HCT116 (cell line): ENCODE data around the gene GPR157. TPM values are rescaled to one million over a fixed set of nuclear protein-coding genes. Genes with fewer than 3 reads are reported as not detected.

Source experiments
- ATAC-seq: fragments of 200-7000 bp; cut with Tn5 transposase; 2 replicates; pipeline ENCODE4 v1.9.1; 2020; ENCODE audit warnings: mild to moderate bottlenecking, moderate library complexity
- BruUV-seq: library from RNA; stranded (reverse); fragments of 400-500 nt; replicated peaks from 2 replicates; lab custom pipeline; 2021; lab: Mats Ljungman, UMichigan
- CTCF ChIA-PET: fragments of 300-600 bp; sonication (Branson Sonifier 250); formaldehyde crosslinking; loops from one replicate; lab custom pipeline; 2021; ENCODE audit warnings: antibody characterized with exemption; lab: Charles Lee
- POLR2A ChIA-PET: fragments of 300-600, 350-600 bp; sonication (Branson Sonifier 250); formaldehyde crosslinking; loops from one replicate; lab custom pipeline; 2021; ENCODE audit warnings: antibody characterized with exemption; lab: Charles Lee
- RAD21 ChIA-PET, 2 experiments: fragments of 300-600 bp; sonication (Branson Sonifier 250); formaldehyde crosslinking; loops; one replicate each; lab custom pipeline; 2023; ENCODE audit warnings: low total read pairs in 2 of 2; ENCODE audit not compliant: uncharacterized antibody in 2 of 2, unreplicated experiment in 2 of 2, low non-redundant PET in 1 of 2; lab: Charles Lee
- DNase-seq: peaks from one replicate; pipeline ENCODE4 v3.0.0-alpha.2; 2010; ENCODE audit warnings: low read depth, low spot score
- H2AFZ ChIP-seq: fragments of 200-600 bp; shearing (Covaris generic), sonication (generic); 2 replicates; pipeline ENCODE4 v1.6.1; 2017; ENCODE audit warnings: low read depth, mixed run types, mixed read lengths, antibody characterized with exemption, low read length; ENCODE audit not compliant: poor library complexity, severe bottlenecking
- H3K27ac ChIP-seq: 2 replicates; pipeline ENCODE4 v1.5.1; 2012; ENCODE audit warnings: low read depth, low read length
- H3K27me3 ChIP-seq: fragments of 200-600 bp; sonication (generic); 2 replicates; pipeline ENCODE4 v1.6.1; 2016; ENCODE audit warnings: mixed run types, low read length, mixed read lengths; ENCODE audit not compliant: insufficient read depth
- H3K36me3 ChIP-seq, 2 experiments: fragments of 200-500 bp in 1 of 2; fragments of 200-600 bp in 1 of 2; sonication (Bioruptor generic) in 1 of 2; sonication (generic) in 1 of 2; 2 replicates each; pipeline versions ENCODE4 v1.5.1 to v1.6.1; 2014 to 2016; ENCODE audit warnings: low read length in 2 of 2, inconsistent platforms in 1 of 2, mixed read lengths in 1 of 2, mixed run types in 1 of 2; ENCODE audit not compliant: insufficient read depth in 2 of 2, control insufficient read depth in 1 of 2
- H3K4me1 ChIP-seq, 2 experiments: fragments of 200-600 bp in 1 of 2; sonication (generic) in 1 of 2; 2 replicates each; pipeline versions ENCODE4 v1.5.1 to v1.6.1; 2012 to 2017; ENCODE audit warnings: low read length in 2 of 2, inconsistent platforms in 1 of 2, mild to moderate bottlenecking in 1 of 2, mixed read lengths in 1 of 2, mixed run types in 1 of 2, moderate library complexity in 1 of 2; ENCODE audit not compliant: insufficient read depth in 2 of 2, control insufficient read depth in 1 of 2
- H3K4me2 ChIP-seq: fragments of 200-600 bp; sonication (generic); 2 replicates; pipeline ENCODE4 v1.6.1; 2017; ENCODE audit warnings: mixed run types, low read length, mixed read lengths
- H3K4me3 ChIP-seq, 2 experiments: fragments of 200-600 bp in 1 of 2; sonication (generic) in 1 of 2; replicated peaks in 1 of 2; 2 replicates each; pipeline ENCODE4 v1.5.1; 2011 to 2016; ENCODE audit warnings: low read length in 2 of 2, control low read depth in 1 of 2, low read depth in 1 of 2, mild to moderate bottlenecking in 1 of 2, mixed read lengths in 1 of 2, mixed run types in 1 of 2
- H3K79me2 ChIP-seq: fragments of 200-600 bp; sonication (generic); 2 replicates; pipeline ENCODE4 v1.6.1; 2017; ENCODE audit warnings: mild to moderate bottlenecking, mixed run types, low read length, moderate library complexity, mixed read lengths; ENCODE audit not compliant: insufficient read depth
- H3K9ac ChIP-seq: fragments of 200-600 bp; sonication (generic); 2 replicates; pipeline ENCODE4 v1.6.1; 2016; ENCODE audit warnings: low read length, mixed read lengths
- H3K9me2 ChIP-seq: fragments of 200-600 bp; sonication (generic), shearing (Covaris generic); 2 replicates; pipeline ENCODE4 v1.6.1; 2017; ENCODE audit warnings: mixed run types, mild to moderate bottlenecking, moderate library complexity; ENCODE audit not compliant: insufficient read depth
- H3K9me3 ChIP-seq, 2 experiments: fragments of 200-500 bp in 1 of 2; fragments of 200-600 bp in 1 of 2; sonication (Bioruptor generic) in 1 of 2; sonication (generic) in 1 of 2; 2 replicates each; pipeline ENCODE4 v1.6.1; 2014 to 2017; ENCODE audit warnings: low read length in 2 of 2, mixed read lengths in 2 of 2, inconsistent platforms in 1 of 2, low read depth in 1 of 2, mild to moderate bottlenecking in 1 of 2, mixed run types in 1 of 2, moderate library complexity in 1 of 2; ENCODE audit not compliant: control insufficient read depth in 1 of 2, insufficient read depth in 1 of 2
- H4K20me1 ChIP-seq: fragments of 200-600 bp; sonication (generic), shearing (Covaris generic); 2 replicates; pipeline ENCODE4 v1.6.1; 2017; ENCODE audit warnings: mixed run types, mild to moderate bottlenecking, moderate library complexity; ENCODE audit not compliant: insufficient read depth
- ATF3 ChIP-seq: IDR thresholded peaks from 2 replicates; pipeline ENCODE4 v1.6.1; 2012
- CBX3 ChIP-seq: IDR thresholded peaks from 2 replicates; pipeline ENCODE4 v1.6.1; 2012; ENCODE audit warnings: low read depth
- CEBPB ChIP-seq: IDR thresholded peaks from 2 replicates; pipeline ENCODE4 v1.6.1; 2012; ENCODE audit warnings: low read depth
- CTCF ChIP-seq, 3 experiments: fragments of 200-600 bp in 1 of 3; sonication (generic) in 1 of 3; IDR thresholded peaks in 2 of 3; conservative IDR thresholded peaks in 1 of 3; 2 replicates each; pipeline ENCODE4 v1.5.1; 2012 to 2017; ENCODE audit warnings: low read depth in 2 of 3, low read length in 2 of 3, antibody characterized with exemption in 1 of 3, borderline replicate concordance in 1 of 3, control low read depth in 1 of 3, mild to moderate bottlenecking in 1 of 3, mixed read lengths in 1 of 3, mixed run types in 1 of 3, moderate library complexity in 1 of 3; ENCODE audit not compliant: insufficient read depth in 1 of 3
- ELF1 ChIP-seq: IDR thresholded peaks from 2 replicates; pipeline ENCODE4 v1.6.1; 2012; ENCODE audit warnings: low read depth, borderline replicate concordance
- EZH2 ChIP-seq: fragments of 200-600 bp; sonication (generic); IDR thresholded peaks from 2 replicates; pipeline ENCODE4 v1.6.1; 2017; ENCODE audit warnings: antibody characterized with exemption, mixed run types
- EZH2phosphoT487 ChIP-seq: fragments of 200-600 bp; IDR thresholded peaks from 2 replicates; pipeline ENCODE4 v1.6.1; 2018; ENCODE audit warnings: antibody characterized with exemption, borderline replicate concordance
- JUND ChIP-seq: IDR thresholded peaks from 2 replicates; pipeline ENCODE4 v1.6.1; 2012
- POLR2AphosphoS5 ChIP-seq: IDR thresholded peaks from 2 replicates; pipeline ENCODE4 v1.6.1; 2011; ENCODE audit warnings: mild to moderate bottlenecking, low read depth, low read length, moderate library complexity
- RAD21 ChIP-seq: IDR thresholded peaks from 2 replicates; pipeline ENCODE4 v1.6.1; 2012; ENCODE audit warnings: low read depth, mild to moderate bottlenecking
- SIN3A ChIP-seq: IDR thresholded peaks from 2 replicates; pipeline ENCODE4 v1.6.1; 2012; ENCODE audit warnings: low read depth
- TCF7L2 ChIP-seq: IDR thresholded peaks from 2 replicates; pipeline ENCODE4 v1.7.0; 2011; ENCODE audit warnings: borderline replicate concordance, inconsistent platforms; ENCODE audit not compliant: insufficient read depth, insufficient read length; ENCODE audit errors: extremely low read depth
- YY1 ChIP-seq: IDR thresholded peaks from 2 replicates; pipeline ENCODE4 v1.6.1; 2011; ENCODE audit warnings: low read length, low read depth, moderate library complexity, mild to moderate bottlenecking; ENCODE audit not compliant: insufficient replicate concordance; ENCODE audit errors: extremely low read depth
- ZBTB33 ChIP-seq: IDR thresholded peaks from 2 replicates; pipeline ENCODE4 v1.6.1; 2011; ENCODE audit warnings: mild to moderate bottlenecking, low read length, moderate library complexity; ENCODE audit not compliant: insufficient replicate concordance; ENCODE audit errors: extremely low read depth
- ZFX ChIP-seq: fragments of 450-650 bp; IDR thresholded peaks from 2 replicates; pipeline ENCODE4 v1.6.1; 2017
- ZNF274 ChIP-seq: fragments of 200-500 bp; sonication (Bioruptor generic); IDR thresholded peaks from 2 replicates; pipeline ENCODE4 v1.6.1; 2014; ENCODE audit warnings: mild to moderate bottlenecking, low read depth, low read length, inconsistent platforms
- intact Hi-C: fragments of 100-400 bp; cut with micrococcal nuclease; formaldehyde crosslinking; loops from 2 replicates; pipeline ENCODE4 v1.10.0; 2022
- total RNA-seq: library from RNA; stranded (reverse); gene quantifications from one replicate; pipeline ENCODE4 v1.2.1, GENCODE V29; 2021; ENCODE audit not compliant: unreplicated experiment
- TF ChIP-seq, protein P1 (sequence below): IDR thresholded peaks from 2 replicates; pipeline ENCODE4 v1.6.1; 2012
- TF ChIP-seq, protein P2 (sequence below): IDR thresholded peaks from 2 replicates; pipeline ENCODE4 v1.6.1; 2012; ENCODE audit warnings: low read depth

Gene GPR157
- total RNA-seq, 1 experiment from 2014 or later = 7.7 TPM

- POLR2A ChIA-PET = interaction anchor here (1.5 kb wide), 1 partner anchor 91 kb away, joined by 7 read pairs; no protein-coding TSS in a partner anchor
- no peak overlapping the region for H3K4me2 ChIP-seq
- no peak for DNase-seq
- H3K9ac ChIP-seq = no peak overlapping the region
- peaks cover 0 to 3% of the 10 kb centered on the region in 2 experiments; a peak in 2 of 4 replicates for H3K36me3 ChIP-seq
- no peaks in the 10 kb centered on the region for H3K79me2 ChIP-seq
- CTCF ChIA-PET = interaction anchor here (1.4 to 2.2 kb wide), 4 partner anchors 91 to 182 kb away, joined by 4 to 10 read pairs (median 6); no protein-coding TSS in a partner anchor
- RAD21 ChIA-PET = no interaction called here
- no TSS peak for BruUV-seq
- intact Hi-C loops = loop anchor here (1.0 to 5.0 kb wide), 2 partner anchors 88 to 182 kb away; no protein-coding TSS in a partner anchor
- no peak overlapping the region for H3K27ac ChIP-seq
- no peak overlapping the region for H2AFZ ChIP-seq
- ATAC-seq = no peak
- TF ChIP-seq ZBTB33 (no peak), RAD21 (no peak), ELF1 (no peak), POLR2AphosphoS5 (no peak), JUND (no peak), SIN3A (no peak), ATF3 (no peak), CEBPB (no peak), CBX3 (no peak), EZH2 (no peak), CTCF (IDR thresholded peaks at IDR 0.05 in 2 of 3, conservative IDR thresholded peaks at IDR 0.05 in 1 of 3; ENCODE audit: borderline replicate concordance in 1 of 3, insufficient read depth in 1 of 3, low read depth in 2 of 3, low read length in 2 of 3) (no peak), ZFX (no peak), YY1 (no peak), ZNF274 (no peak), TCF7L2 (no peak), EZH2phosphoT487 (no peak)
- TF ChIP-seq, protein P1, sequence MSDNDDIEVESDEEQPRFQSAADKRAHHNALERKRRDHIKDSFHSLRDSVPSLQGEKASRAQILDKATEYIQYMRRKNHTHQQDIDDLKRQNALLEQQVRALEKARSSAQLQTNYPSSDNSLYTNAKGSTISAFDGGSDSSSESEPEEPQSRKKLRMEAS = no peak
- TF ChIP-seq, protein P2, sequence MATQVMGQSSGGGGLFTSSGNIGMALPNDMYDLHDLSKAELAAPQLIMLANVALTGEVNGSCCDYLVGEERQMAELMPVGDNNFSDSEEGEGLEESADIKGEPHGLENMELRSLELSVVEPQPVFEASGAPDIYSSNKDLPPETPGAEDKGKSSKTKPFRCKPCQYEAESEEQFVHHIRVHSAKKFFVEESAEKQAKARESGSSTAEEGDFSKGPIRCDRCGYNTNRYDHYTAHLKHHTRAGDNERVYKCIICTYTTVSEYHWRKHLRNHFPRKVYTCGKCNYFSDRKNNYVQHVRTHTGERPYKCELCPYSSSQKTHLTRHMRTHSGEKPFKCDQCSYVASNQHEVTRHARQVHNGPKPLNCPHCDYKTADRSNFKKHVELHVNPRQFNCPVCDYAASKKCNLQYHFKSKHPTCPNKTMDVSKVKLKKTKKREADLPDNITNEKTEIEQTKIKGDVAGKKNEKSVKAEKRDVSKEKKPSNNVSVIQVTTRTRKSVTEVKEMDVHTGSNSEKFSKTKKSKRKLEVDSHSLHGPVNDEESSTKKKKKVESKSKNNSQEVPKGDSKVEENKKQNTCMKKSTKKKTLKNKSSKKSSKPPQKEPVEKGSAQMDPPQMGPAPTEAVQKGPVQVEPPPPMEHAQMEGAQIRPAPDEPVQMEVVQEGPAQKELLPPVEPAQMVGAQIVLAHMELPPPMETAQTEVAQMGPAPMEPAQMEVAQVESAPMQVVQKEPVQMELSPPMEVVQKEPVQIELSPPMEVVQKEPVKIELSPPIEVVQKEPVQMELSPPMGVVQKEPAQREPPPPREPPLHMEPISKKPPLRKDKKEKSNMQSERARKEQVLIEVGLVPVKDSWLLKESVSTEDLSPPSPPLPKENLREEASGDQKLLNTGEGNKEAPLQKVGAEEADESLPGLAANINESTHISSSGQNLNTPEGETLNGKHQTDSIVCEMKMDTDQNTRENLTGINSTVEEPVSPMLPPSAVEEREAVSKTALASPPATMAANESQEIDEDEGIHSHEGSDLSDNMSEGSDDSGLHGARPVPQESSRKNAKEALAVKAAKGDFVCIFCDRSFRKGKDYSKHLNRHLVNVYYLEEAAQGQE = no peak
- TF ChIP-seq, all 23 proteins: peak for 0
- no peaks in the 10 kb centered on the region for H3K4me1 ChIP-seq
- no peaks in the 10 kb centered on the region for H4K20me1 ChIP-seq
- no peaks in the 10 kb centered on the region for H3K9me2 ChIP-seq
- no peak overlapping the region for H3K4me3 ChIP-seq
- H3K27me3 ChIP-seq = no peaks in the 10 kb centered on the region
- no peaks in the 10 kb centered on the region for H3K9me3 ChIP-seq
Measured at GRCh38 chr1:9100471-9101043, 28.3 kb downstream of the GPR157 start.
